Transverse colon (tissue), 4 donors: ENCODE results near the gene MAB21L2. TPM values are rescaled to one million over a fixed set of nuclear protein-coding genes. Genes with fewer than 3 reads are reported as not detected.
A peak's percentile ranks its signal among the peaks of the same experiment; 100 is the strongest.

Source experiments
- DNase-seq: peaks from one replicate; pipeline ENCODE4 v3.0.0-alpha.2; 2019
- H3K27ac ChIP-seq, 4 donors: fragments of 200-600 bp; sonication (generic); 2 replicates each; pipeline ENCODE4 v1.5.1; 2016 to 2018; ENCODE audit warnings: inconsistent platforms in 4 of 4
- H3K27me3 ChIP-seq: fragments of 200-600 bp; sonication (generic); 2 replicates; pipeline ENCODE4 v1.5.1; 2017; ENCODE audit warnings: inconsistent platforms
- H3K36me3 ChIP-seq, 4 donors: fragments of 200-600 bp; sonication (generic); 2 replicates each; pipeline ENCODE4 v1.5.1; 2017 to 2019; ENCODE audit warnings: inconsistent platforms in 4 of 4
- H3K4me1 ChIP-seq, 4 donors: fragments of 200-600 bp; sonication (generic); 2 replicates each; pipeline ENCODE4 v1.5.1; 2017 to 2020; ENCODE audit warnings: inconsistent platforms in 4 of 4
- H3K4me3 ChIP-seq, 4 donors: fragments of 200-600 bp; sonication (generic); 1 replicate in 1 of 4; 2 replicates in 3 of 4; pipeline versions ENCODE4 v1.5.1 to v1.6.1; 2017 to 2019; ENCODE audit warnings: inconsistent platforms in 4 of 4
- H3K9me3 ChIP-seq, 2 donors: fragments of 200-600 bp; sonication (generic); 2 replicates each; pipeline ENCODE4 v1.5.1; 2017 to 2019; ENCODE audit warnings: inconsistent platforms in 2 of 2
- CTCF ChIP-seq, 5 experiments: fragments of 200-600 bp in 3 of 5; fragments of 450-650 bp in 2 of 5; sonication (generic) in 3 of 5; IDR thresholded peaks; 1 replicate in 2 of 5; 2 replicates in 3 of 5; pipeline ENCODE4 v1.5.1; 2016 to 2017; ENCODE audit warnings: antibody characterized with exemption in 5 of 5, inconsistent platforms in 3 of 5, mild to moderate bottlenecking in 2 of 5, moderate library complexity in 1 of 5
- EP300 ChIP-seq: sonication (generic); formaldehyde crosslinking; IDR thresholded peaks from one replicate; pipeline ENCODE4 v1.6.1; 2017; ENCODE audit warnings: antibody characterized with exemption, low read depth
- POLR2A ChIP-seq: fragments of 450-650 bp; IDR thresholded peaks from one replicate; pipeline ENCODE4 v1.6.1; 2016; ENCODE audit warnings: antibody characterized with exemption, mild to moderate bottlenecking, moderate library complexity
- POLR2AphosphoS5 ChIP-seq, 3 donors: sonication (generic); formaldehyde crosslinking; IDR thresholded peaks; one replicate each; pipeline ENCODE4 v1.6.1; 2016; ENCODE audit warnings: antibody characterized with exemption in 3 of 3
- WGBS, 2 donors: methylation state at CpG; one replicate each; pipeline ENCODE4 v1.1.5; 2018; ENCODE audit warnings: low coverage in 1 of 2; 5-methylcytosine and 5-hydroxymethylcytosine counted together
- in situ Hi-C, 4 donors: fragments of 200-750 bp; cut with MboI; loops; one replicate each; pipeline versions ENCODE4 v1.15.0 to v1.15.1; 2017; ENCODE audit warnings: low sequenced_read_pairs in 3 of 4, low pct_ligation_motif_present in 1 of 4, low pct_unique_long_range_greater_than_20kb in 1 of 4
- intact Hi-C: fragments of 100-400 bp; cut with DNase I; formaldehyde crosslinking; loops from one replicate; pipeline ENCODE4 v1.15.1; 2023; ENCODE audit warnings: low total_unique reads
- total RNA-seq, 4 donors: library from RNA; depleted of rRNA; stranded (reverse); fragments of >200 nt; gene quantifications; one replicate each; pipeline ENCODE4 v1.1.0, GENCODE V29; 2016

Gene MAB21L2
- total RNA-seq, 4 donors from 2014 or later: 63.0 to 106 (median 78.9) TPM

DNA sequence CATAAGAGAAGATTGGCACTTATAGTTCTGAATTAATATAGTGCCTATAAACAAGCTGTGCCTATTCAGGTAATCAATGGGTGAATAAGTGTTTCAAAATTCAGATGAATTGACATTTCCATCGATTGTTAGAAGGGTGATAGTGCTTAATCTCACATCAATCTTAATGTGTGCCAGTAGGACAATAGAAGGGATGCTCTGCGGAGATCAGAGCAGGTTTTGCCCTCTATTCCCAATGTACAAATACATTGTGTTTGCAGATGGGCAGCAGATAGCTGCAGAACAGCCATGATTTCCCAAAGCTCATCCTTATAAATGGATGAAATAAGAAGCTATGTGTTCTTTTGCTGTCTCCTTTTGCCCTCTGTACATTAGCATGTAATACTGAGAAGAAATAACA, 7.2 kb downstream of the MAB21L2 start:
- H3K9me3 ChIP-seq: no peaks in the 10 kb centered on the region
- peak overlapping the region; percentile 82 to 89 (median 85) for H3K27ac ChIP-seq
- DNase-seq: no peak
- peak overlapping the region in 3 of 4 donors; percentile 8 to 52 (median 28) for H3K4me3 ChIP-seq
- no peaks in the 10 kb centered on the region for H3K36me3 ChIP-seq
- H3K27me3 ChIP-seq: no peaks in the 10 kb centered on the region
- WGBS, 2 donors: 78% methylated on average over 2 of the region's 2 CpGs; no CpG with 5 or more reads in 1 of the 2 donors
- TF ChIP-seq POLR2AphosphoS5 (IDR thresholded peaks at IDR 0.05): no peak
- peaks cover 0 to 8% (median 0%) of the 10 kb centered on the region in 4 donors for H3K4me1 ChIP-seq
- in situ Hi-C loops (loop anchor here in 2 of 4 donors (10.0 to 25.0 kb wide), 2 partner anchors 277 to 284 kb away; no protein-coding TSS in a partner anchor), intact Hi-C loops (no loop called here)

GRCh38 chr4:150590631-150591030, 8.7 kb downstream of the MAB21L2 start:
- H3K27ac ChIP-seq: peak overlapping the region; percentile 82 to 89 (median 85)
- H3K4me3 ChIP-seq: peak overlapping the region in 2 of 4 donors; percentile 8 to 52
- WGBS, 2 donors: 67% methylated on average over 5 of the region's 5 CpGs
- no peak for TF ChIP-seq POLR2AphosphoS5 (IDR thresholded peaks at IDR 0.05)
- no peak for TF ChIP-seq EP300
- TF ChIP-seq POLR2A: no peak
- intact Hi-C loops (no loop called here), in situ Hi-C loops (loop anchor here in 1 of 4 donors (25.0 kb wide), 1 partner anchor 278 kb away; no protein-coding TSS in a partner anchor)
- peaks cover 0 to 8% (median 0%) of the 10 kb centered on the region in 4 donors for H3K4me1 ChIP-seq
- no peak for DNase-seq
- no peaks in the 10 kb centered on the region for H3K36me3 ChIP-seq
- no peaks in the 10 kb centered on the region for H3K9me3 ChIP-seq
- H3K27me3 ChIP-seq: no peaks in the 10 kb centered on the region

GRCh38 chr4:150591406-150591805, 9.5 kb downstream of the MAB21L2 start:
- in situ Hi-C loops (loop anchor here in 1 of 4 donors (25.0 kb wide), 1 partner anchor 279 kb away; no protein-coding TSS in a partner anchor), intact Hi-C loops (no loop called here)
- H3K4me3 ChIP-seq: peak overlapping the region in 2 of 4 donors; percentile 8 to 35
- H3K27me3 ChIP-seq: no peaks in the 10 kb centered on the region
- H3K36me3 ChIP-seq: no peaks in the 10 kb centered on the region
- TF ChIP-seq POLR2AphosphoS5 (IDR thresholded peaks at IDR 0.05) (peak in 1 of 3 donors; percentile 30), CTCF (IDR thresholded peaks at IDR 0.05) (no peak)
- WGBS, 2 donors: 55 to 64% methylated on average over 3 to 5 of the region's 5 CpGs
- H3K27ac ChIP-seq: peak overlapping the region; percentile 82 to 89 (median 85)
- H3K9me3 ChIP-seq: no peaks in the 10 kb centered on the region
- peaks cover 0 to 8% (median 0%) of the 10 kb centered on the region in 4 donors for H3K4me1 ChIP-seq
- no peak for DNase-seq

GRCh38 chr4:150591904-150592303, 10.0 kb downstream of the MAB21L2 start:
- Histone ChIP-seq H3K4me3 (peak overlapping the region in 1 of 4 donors; percentile 35), H3K9me3 (no peaks in the 10 kb centered on the region), H3K4me1 (peaks cover 0 to 8% (median 0%) of the 10 kb centered on the region in 4 donors), H3K27me3 (no peaks in the 10 kb centered on the region), H3K36me3 (no peaks in the 10 kb centered on the region), H3K27ac (peak overlapping the region; percentile 82 to 89 (median 85))
- in situ Hi-C loops: loop anchor here in 1 of 4 donors (25.0 kb wide), 1 partner anchor 280 kb away; no protein-coding TSS in a partner anchor
- WGBS, 2 donors: 69 to 77% methylated on average over 4 of the region's 4 CpGs
- no peak for TF ChIP-seq EP300
- TF ChIP-seq CTCF (IDR thresholded peaks at IDR 0.05): no peak
- no peak for TF ChIP-seq POLR2A
- TF ChIP-seq POLR2AphosphoS5 (IDR thresholded peaks at IDR 0.05): no peak
- intact Hi-C loops: no loop called here
- no peak for DNase-seq

- WGBS, 2 donors: 82 to 88% methylated on average over 1 of the region's 1 CpG
- H3K4me1 ChIP-seq: peaks cover 0 to 8% (median 0%) of the 10 kb centered on the region in 4 donors
- no peaks in the 10 kb centered on the region for H3K27me3 ChIP-seq
- H3K4me3 ChIP-seq: no peak overlapping the region
- TF ChIP-seq POLR2AphosphoS5 (IDR thresholded peaks at IDR 0.05) (no peak), CTCF (IDR thresholded peaks at IDR 0.05) (peak in 2 of 5 experiments; percentile 5 to 9)
- in situ Hi-C loops: loop anchor here in 1 of 4 donors (25.0 kb wide), 1 partner anchor 282 kb away; no protein-coding TSS in a partner anchor
- no peaks in the 10 kb centered on the region for H3K9me3 ChIP-seq
- no peak for DNase-seq
- intact Hi-C loops: no loop called here
- no peaks in the 10 kb centered on the region for H3K36me3 ChIP-seq
- H3K27ac ChIP-seq: peak overlapping the region; percentile 82 to 89 (median 85)
Observed at GRCh38 chr4:150593996-150594395, 12.0 kb downstream of the MAB21L2 start.
